A549 (cell line): ENCODE data around the gene C16orf46.

Experiments
- CHD4 ChIP-seq: fragments of 200-600 bp; sonication (generic); IDR thresholded peaks from 2 replicates; pipeline ENCODE4 v1.6.1; 2016; ENCODE audit warnings: antibody characterized with exemption, mild to moderate bottlenecking, borderline replicate concordance
- SREBF2 ChIP-seq: fragments of 450-650 bp; IDR thresholded peaks from 2 replicates; pipeline ENCODE4 v1.6.1; 2014; ENCODE audit warnings: mild to moderate bottlenecking, moderate library complexity
- TF ChIP-seq, protein P1 (sequence below): fragments of >200 bp; sonication (Bioruptor Twin); formaldehyde crosslinking; IDR thresholded peaks from 3 replicates; pipeline ENCODE4 v1.5.1; 2016

DNA sequence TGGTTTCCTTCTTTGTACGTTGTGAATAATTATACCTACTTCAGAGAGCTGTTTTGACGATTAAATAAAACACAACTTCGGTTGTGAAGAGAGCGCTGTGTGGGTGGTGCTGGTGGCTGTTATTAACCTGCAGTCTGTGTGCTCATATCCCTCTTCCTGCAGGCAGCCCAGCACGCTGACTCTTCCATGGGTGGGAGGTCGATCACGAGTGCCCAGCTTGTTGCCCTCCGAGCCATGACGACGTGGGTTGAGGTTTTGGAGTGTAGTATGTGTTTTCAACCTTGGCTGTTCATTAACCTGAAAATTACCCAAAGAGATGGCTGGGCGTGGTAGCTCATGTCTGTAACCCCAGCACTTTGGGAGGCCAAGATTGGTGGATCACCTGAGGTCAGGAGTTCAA is 30.5 kb upstream of the C16orf46 start:
- no peak for TF ChIP-seq CHD4
- no peak for TF ChIP-seq SREBF2
- TF ChIP-seq, protein P1, sequence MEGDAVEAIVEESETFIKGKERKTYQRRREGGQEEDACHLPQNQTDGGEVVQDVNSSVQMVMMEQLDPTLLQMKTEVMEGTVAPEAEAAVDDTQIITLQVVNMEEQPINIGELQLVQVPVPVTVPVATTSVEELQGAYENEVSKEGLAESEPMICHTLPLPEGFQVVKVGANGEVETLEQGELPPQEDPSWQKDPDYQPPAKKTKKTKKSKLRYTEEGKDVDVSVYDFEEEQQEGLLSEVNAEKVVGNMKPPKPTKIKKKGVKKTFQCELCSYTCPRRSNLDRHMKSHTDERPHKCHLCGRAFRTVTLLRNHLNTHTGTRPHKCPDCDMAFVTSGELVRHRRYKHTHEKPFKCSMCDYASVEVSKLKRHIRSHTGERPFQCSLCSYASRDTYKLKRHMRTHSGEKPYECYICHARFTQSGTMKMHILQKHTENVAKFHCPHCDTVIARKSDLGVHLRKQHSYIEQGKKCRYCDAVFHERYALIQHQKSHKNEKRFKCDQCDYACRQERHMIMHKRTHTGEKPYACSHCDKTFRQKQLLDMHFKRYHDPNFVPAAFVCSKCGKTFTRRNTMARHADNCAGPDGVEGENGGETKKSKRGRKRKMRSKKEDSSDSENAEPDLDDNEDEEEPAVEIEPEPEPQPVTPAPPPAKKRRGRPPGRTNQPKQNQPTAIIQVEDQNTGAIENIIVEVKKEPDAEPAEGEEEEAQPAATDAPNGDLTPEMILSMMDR, result no peak
